Lower lobe of right lung (tissue), 2 donors: Measurements from ENCODE around the gene PRR15L. TPM values are rescaled to one million over a fixed set of nuclear protein-coding genes. Genes with fewer than 3 reads are reported as not detected.
"Not testable (repeated sequence)": the region's sequence is repeated elsewhere in the genome, so short reads cannot be mapped to it uniquely, and the experiment has no call there.

ENCODE experiments used
- ATAC-seq, 2 donors: fragments of 200-7000 bp; cut with Tn5 transposase; one replicate each; pipeline ENCODE4 v1.9.1; 2020 to 2022; ENCODE audit warnings: mild to moderate bottlenecking in 2 of 2, moderate library complexity in 2 of 2
- DNase-seq: peaks from one replicate; pipeline ENCODE4 v3.0.0-alpha.2; 2020
- H3K27ac ChIP-seq: fragments of 200-600 bp; one replicate; pipeline ENCODE4 v1.8.0; 2022
- H3K27me3 ChIP-seq: fragments of 200-600 bp; one replicate; pipeline ENCODE4 v1.8.0; 2022; ENCODE audit warnings: low read depth
- H3K36me3 ChIP-seq: fragments of 200-600 bp; one replicate; pipeline ENCODE4 v1.8.0; 2022; ENCODE audit warnings: mild to moderate bottlenecking
- H3K4me1 ChIP-seq: fragments of 200-600 bp; one replicate; pipeline ENCODE4 v1.8.0; 2022
- H3K4me3 ChIP-seq: fragments of 200-600 bp; one replicate; pipeline ENCODE4 v1.8.0; 2022; ENCODE audit warnings: mild to moderate bottlenecking
- H3K9me3 ChIP-seq: fragments of 200-600 bp; one replicate; pipeline ENCODE4 v1.8.0; 2022
- CTCF ChIP-seq: fragments of 200-600 bp; IDR thresholded peaks from one replicate; pipeline ENCODE4 v1.8.0; 2022; ENCODE audit warnings: antibody characterized with exemption, mild to moderate bottlenecking
- intact Hi-C: fragments of 100-400 bp; cut with DNase I; formaldehyde crosslinking; loops from one replicate; pipeline ENCODE4 v1.11.0; 2022
- total RNA-seq: library from RNA; stranded (reverse); fragmentation: NEBNext Ultra II Directional; extraction: Animal tissue kit (Norgen Biotek cat#: 25700); gene quantifications from one replicate; pipeline ENCODE4 v1.2.1, GENCODE V29; 2021
- donor health status: DM: no; HTN: yes; CAD: no; lungs with severe emphysema.

The PRR15L gene
- total RNA-seq, 1 donor from 2014 or later, result 48.1 TPM

- intact Hi-C loops, result no loop called here
- H3K36me3 ChIP-seq, result peaks cover 74% of the 10 kb centered on the region
Observed at GRCh38 chr17:47927821-47928400, 29.8 kb downstream of the PRR15L start.

GRCh38 chr17:47925678-47925988 lies 32.0 kb downstream of the PRR15L start:
- H3K27me3 ChIP-seq, result no peaks in the 10 kb centered on the region
- TF ChIP-seq CTCF, result no peak
- no peaks in the 10 kb centered on the region for H3K4me1 ChIP-seq
- no peak overlapping the region for H3K27ac ChIP-seq
- no peak overlapping the region for H3K4me3 ChIP-seq
- no peak for ATAC-seq
- intact Hi-C loops, result no loop called here
- DNase-seq, result no peak
- no peaks in the 10 kb centered on the region for H3K9me3 ChIP-seq
- peaks cover 79% of the 10 kb centered on the region for H3K36me3 ChIP-seq

More at GRCh38 chr17:47927821-47928400, 29.8 kb downstream of the PRR15L start:
- no peaks in the 10 kb centered on the region for H3K4me1 ChIP-seq
- no peak for TF ChIP-seq CTCF
- no peak overlapping the region for H3K27ac ChIP-seq
- no peaks in the 10 kb centered on the region for H3K9me3 ChIP-seq
- no peaks in the 10 kb centered on the region for H3K27me3 ChIP-seq
- DNase-seq (no peak), ATAC-seq (no peak)
- no peak overlapping the region for H3K4me3 ChIP-seq

GRCh38 chr17:47924785-47925677 lies 32.7 kb downstream of the PRR15L start:
- no peak for DNase-seq
- intact Hi-C loops, result no loop called here
- no peak for TF ChIP-seq CTCF
- Histone ChIP-seq H3K36me3 (peaks cover 75% of the 10 kb centered on the region), H3K4me3 (no peak overlapping the region), H3K9me3 (no peaks in the 10 kb centered on the region), H3K27me3 (no peaks in the 10 kb centered on the region), H3K27ac (no peak overlapping the region), H3K4me1 (no peaks in the 10 kb centered on the region)
- ATAC-seq, result peak in 1 of 2 donors; percentile 7

- H3K4me3 ChIP-seq, ATAC-seq, H3K27ac ChIP-seq, H3K27me3 ChIP-seq, intact Hi-C loops, DNase-seq, H3K9me3 ChIP-seq: not testable (repeated sequence)
- Histone ChIP-seq H3K4me1 (peaks cover 15% of the 10 kb centered on the region), H3K36me3 (peaks cover 47% of the 10 kb centered on the region)
Observed at GRCh38 chr17:47919889-47920288, 37.8 kb downstream of the PRR15L start.

- no peak for TF ChIP-seq CTCF
- Histone ChIP-seq H3K27ac (no peak overlapping the region), H3K4me1 (peaks cover 15% of the 10 kb centered on the region), H3K4me3 (no peak overlapping the region), H3K27me3 (no peaks in the 10 kb centered on the region), H3K9me3 (no peaks in the 10 kb centered on the region), H3K36me3 (peaks cover 38% of the 10 kb centered on the region)
- intact Hi-C loops, result no loop called here
- no peak for DNase-seq
- no peak for ATAC-seq
Observed at GRCh38 chr17:47918991-47919390, 38.7 kb downstream of the PRR15L start.

- intact Hi-C loops, result no loop called here
- ATAC-seq, result peak in 1 of 2 donors; percentile 37
- no peaks in the 10 kb centered on the region for H3K9me3 ChIP-seq
- TF ChIP-seq CTCF, result no peak
- no peak overlapping the region for H3K4me3 ChIP-seq
- DNase-seq, result no peak
- no peaks in the 10 kb centered on the region for H3K27me3 ChIP-seq
- H3K36me3 ChIP-seq, result peaks cover 28% of the 10 kb centered on the region
- H3K4me1 ChIP-seq, result peaks cover 15% of the 10 kb centered on the region
- H3K27ac ChIP-seq, result no peak overlapping the region
Observed at GRCh38 chr17:47918006-47918405, 39.7 kb downstream of the PRR15L start.
